HG02798 (cell line): ENCODE results near the gene RGS17.
"Not testable (repeated sequence)": the region's sequence is repeated elsewhere in the genome, so short reads cannot be mapped to it uniquely, and the experiment has no call there.

Experiments
- ATAC-seq: cut with Tn5 transposase; IDR thresholded peaks from one replicate; pipeline ENCODE4 v1.9.1; 2021; ENCODE audit warnings: mild to moderate bottlenecking; ENCODE audit not compliant: unreplicated experiment, poor library complexity

RGS17 gene

GRCh38 chr6:152966168-152966894 lies 164.8 kb downstream of the RGS17 start:
- not testable (repeated sequence) for ATAC-seq

GRCh38 chr6:152959333-152959732 lies 171.7 kb downstream of the RGS17 start:
- no peak for ATAC-seq

- ATAC-seq: no peak
Observed at GRCh38 chr6:152957796-152958195, 173.3 kb downstream of the RGS17 start.
